Kidney epithelial cell (primary cell): ENCODE data around the gene UBASH3A. TPM values are rescaled to one million over a fixed set of nuclear protein-coding genes. Genes with fewer than 3 reads are reported as not detected.

Source experiments
- DNase-seq: peaks from one replicate; pipeline ENCODE4 v3.0.0-alpha.2; 2010; ENCODE audit warnings: low read depth
- H3K27me3 ChIP-seq: 2 replicates; pipeline ENCODE4 v1.6.0; 2011; ENCODE audit warnings: low read length; ENCODE audit not compliant: control insufficient read depth, insufficient read depth
- H3K36me3 ChIP-seq: 2 replicates; pipeline ENCODE4 v1.5.1; 2011; ENCODE audit warnings: low read length; ENCODE audit not compliant: control insufficient read depth, insufficient read depth
- H3K4me3 ChIP-seq: 2 replicates; pipeline ENCODE4 v1.5.1; 2011; ENCODE audit warnings: low read depth, mild to moderate bottlenecking, control low read depth, low read length
- total RNA-seq: library from RNA; depleted of rRNA; stranded (reverse); fragments of >200 nt; gene quantifications from 2 replicates; pipeline ENCODE4 v1.2.3, GENCODE V29; 2015
- TF ChIP-seq, protein P1 (sequence below): IDR thresholded peaks from 2 replicates; pipeline ENCODE4 v1.5.1; 2011; ENCODE audit warnings: mild to moderate bottlenecking, moderate library complexity, low read length, control low read depth, inconsistent platforms; ENCODE audit not compliant: insufficient read depth, poor library complexity, severe bottlenecking

UBASH3A gene
- total RNA-seq, 1 donor from 2014 or later: not detected

DNA sequence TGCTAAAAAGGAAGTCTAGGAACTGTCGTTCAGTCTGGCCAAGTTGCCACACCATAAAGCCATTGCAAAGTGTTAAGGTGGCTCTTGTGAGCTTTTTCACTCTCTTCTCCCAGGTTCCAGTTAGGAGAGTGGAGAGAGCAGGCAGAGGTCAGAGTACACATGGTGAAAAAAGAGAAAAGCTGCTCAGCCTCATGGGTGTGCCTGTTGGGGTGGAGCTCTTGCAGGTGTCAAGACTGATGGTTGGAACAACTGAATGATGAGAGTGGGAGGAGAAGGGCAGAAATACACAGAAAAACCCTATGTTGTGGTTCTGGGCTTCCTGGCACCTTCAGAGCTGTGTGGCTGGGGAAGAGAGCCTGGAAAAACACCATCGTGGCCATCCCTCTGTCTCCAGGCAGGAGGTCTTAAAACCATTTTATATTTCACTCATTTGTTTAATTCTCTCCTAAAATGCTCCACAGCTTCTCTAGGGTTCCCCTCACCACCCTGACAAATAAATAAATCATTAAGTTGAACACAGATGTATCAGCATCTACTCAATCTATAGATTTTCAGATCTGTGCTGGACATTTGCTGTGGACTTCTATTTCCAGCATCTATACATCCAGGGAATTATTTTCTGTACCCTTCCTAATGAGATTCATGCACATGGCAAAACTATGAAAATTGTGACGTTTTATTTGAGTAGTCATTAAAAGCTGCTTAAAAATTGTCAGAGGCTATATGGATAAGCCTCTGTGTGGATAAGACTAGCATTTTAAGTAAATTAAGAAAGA, 17.5 kb downstream of the UBASH3A start:
- DNase-seq: no peak
- peaks cover 5% of the 10 kb centered on the region for H3K27me3 ChIP-seq
- TF ChIP-seq, protein P1, sequence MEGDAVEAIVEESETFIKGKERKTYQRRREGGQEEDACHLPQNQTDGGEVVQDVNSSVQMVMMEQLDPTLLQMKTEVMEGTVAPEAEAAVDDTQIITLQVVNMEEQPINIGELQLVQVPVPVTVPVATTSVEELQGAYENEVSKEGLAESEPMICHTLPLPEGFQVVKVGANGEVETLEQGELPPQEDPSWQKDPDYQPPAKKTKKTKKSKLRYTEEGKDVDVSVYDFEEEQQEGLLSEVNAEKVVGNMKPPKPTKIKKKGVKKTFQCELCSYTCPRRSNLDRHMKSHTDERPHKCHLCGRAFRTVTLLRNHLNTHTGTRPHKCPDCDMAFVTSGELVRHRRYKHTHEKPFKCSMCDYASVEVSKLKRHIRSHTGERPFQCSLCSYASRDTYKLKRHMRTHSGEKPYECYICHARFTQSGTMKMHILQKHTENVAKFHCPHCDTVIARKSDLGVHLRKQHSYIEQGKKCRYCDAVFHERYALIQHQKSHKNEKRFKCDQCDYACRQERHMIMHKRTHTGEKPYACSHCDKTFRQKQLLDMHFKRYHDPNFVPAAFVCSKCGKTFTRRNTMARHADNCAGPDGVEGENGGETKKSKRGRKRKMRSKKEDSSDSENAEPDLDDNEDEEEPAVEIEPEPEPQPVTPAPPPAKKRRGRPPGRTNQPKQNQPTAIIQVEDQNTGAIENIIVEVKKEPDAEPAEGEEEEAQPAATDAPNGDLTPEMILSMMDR: no peak

DNA sequence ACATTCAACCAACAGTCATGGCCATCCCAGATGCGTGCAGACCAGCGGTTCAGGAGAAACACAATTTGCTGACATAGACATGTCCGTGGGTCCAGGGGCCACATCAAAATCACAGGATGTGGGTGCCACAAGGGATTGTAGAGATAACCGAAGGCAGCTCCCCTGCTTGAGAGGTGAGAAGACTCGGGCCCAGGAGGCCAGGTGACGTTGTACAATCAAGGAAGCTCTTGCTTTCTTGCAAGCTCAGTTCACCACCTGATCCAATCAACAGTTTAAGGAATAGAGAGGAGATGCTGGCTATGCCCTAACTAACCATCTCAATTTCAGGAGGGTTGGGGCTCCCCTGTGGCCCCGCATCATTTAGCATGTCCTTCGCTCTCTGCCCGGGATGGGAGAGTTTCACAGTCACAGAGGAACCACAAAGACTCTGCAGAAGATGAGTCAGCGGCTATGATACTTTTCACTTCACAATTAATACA, 19.5 kb downstream of the UBASH3A start:
- no peak overlapping the region for H3K4me3 ChIP-seq
- no peak for DNase-seq
- TF ChIP-seq, protein P1: no peak
- no peaks in the 10 kb centered on the region for H3K36me3 ChIP-seq
- peaks cover 11% of the 10 kb centered on the region for H3K27me3 ChIP-seq

More for the DNA sequence above, 17.5 kb downstream of the UBASH3A start:
- Histone ChIP-seq H3K4me3 (no peak overlapping the region), H3K36me3 (no peaks in the 10 kb centered on the region)

DNA sequence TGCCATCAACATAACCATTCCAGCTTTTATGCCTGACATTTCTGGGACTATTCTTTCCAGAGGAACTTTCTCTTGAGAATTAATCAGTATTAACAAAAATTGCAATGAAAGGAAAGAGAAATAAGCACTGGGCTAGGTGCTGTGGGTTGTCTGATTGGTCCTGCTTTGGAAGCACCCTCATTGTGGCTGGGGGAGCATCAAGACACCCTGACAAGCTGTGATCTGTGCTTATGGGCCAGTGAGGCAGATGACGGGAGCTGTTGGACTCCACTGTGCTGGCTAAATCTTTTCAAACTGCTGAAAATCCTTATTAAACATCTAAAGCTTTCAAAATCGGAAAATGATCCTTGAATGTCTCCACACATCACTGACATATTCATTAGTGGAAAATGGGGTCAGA, 20.0 kb downstream of the UBASH3A start:
- no peak for DNase-seq
- TF ChIP-seq, protein P1: no peak
- Histone ChIP-seq H3K27me3 (peaks cover 11% of the 10 kb centered on the region), H3K36me3 (no peaks in the 10 kb centered on the region), H3K4me3 (no peak overlapping the region)

DNA sequence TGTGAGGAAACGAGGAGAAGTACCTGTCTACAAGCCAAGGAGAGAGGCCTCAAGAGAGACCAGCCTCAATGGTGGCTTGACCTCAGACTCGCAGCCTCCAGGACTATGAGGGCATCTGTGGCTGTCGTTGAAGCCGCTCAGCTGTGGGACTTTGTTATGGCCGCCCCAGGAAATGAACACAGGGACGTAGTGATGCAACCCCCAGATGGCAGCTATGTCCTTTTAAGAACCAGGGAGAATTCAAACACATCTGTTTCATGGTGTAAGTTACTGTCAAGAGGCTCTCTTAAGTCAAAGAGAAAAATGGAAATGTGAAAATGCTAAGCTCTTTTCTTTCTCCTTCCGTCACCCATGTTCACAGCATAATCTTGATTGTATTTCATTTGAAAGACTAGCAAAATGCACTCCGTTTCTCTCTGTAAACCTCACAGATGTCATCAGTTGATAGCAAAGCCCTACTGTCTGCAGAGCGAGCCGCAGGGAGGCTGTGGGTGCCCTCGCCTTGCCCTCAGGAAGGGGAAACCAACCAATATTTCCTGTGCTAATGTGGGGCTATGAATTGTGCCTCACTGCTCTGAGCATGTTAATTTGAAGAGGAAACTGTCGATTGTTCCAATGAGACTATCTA, 21.3 kb downstream of the UBASH3A start:
- H3K27me3 ChIP-seq: peaks cover 11% of the 10 kb centered on the region
- TF ChIP-seq, protein P1: no peak
- no peak for DNase-seq
- no peak overlapping the region for H3K4me3 ChIP-seq
- H3K36me3 ChIP-seq: no peaks in the 10 kb centered on the region

DNA sequence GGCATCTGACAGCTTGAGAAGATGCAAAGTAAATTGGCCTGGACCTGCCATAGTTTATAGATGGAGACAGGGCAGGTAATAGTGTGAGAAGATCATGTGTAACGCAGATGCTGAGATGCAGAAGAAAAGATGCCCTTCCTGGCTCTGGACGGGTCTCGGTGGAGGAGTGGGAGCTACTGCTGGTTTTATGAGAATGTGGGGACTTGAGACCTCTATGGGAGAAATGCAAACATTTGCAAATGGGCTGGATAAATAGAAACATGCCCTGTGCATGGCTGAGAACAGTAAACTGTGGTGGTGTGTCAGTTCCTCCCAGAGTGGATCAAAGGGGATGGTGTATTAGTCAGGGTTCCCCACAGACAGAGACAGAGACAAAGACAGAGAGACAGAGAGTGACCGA, 21.9 kb downstream of the UBASH3A start:
- Histone ChIP-seq H3K27me3 (peaks cover 11% of the 10 kb centered on the region), H3K4me3 (no peak overlapping the region), H3K36me3 (no peaks in the 10 kb centered on the region)
- DNase-seq: no peak
- TF ChIP-seq, protein P1: no peak
